Rectal smooth muscle tissue (tissue), 1 donor: ENCODE measurements around the gene CDH13.

Source experiments
- H3K27ac ChIP-seq: one replicate; pipeline ENCODE4 v1.7.0; 2013; ENCODE audit warnings: low read depth, low read length, inconsistent platforms
- H3K27me3 ChIP-seq: one replicate; pipeline ENCODE4 v1.7.0; 2013; ENCODE audit warnings: low read length; ENCODE audit not compliant: control insufficient read depth, insufficient read depth
- H3K36me3 ChIP-seq: one replicate; pipeline ENCODE4 v1.7.0; 2013; ENCODE audit warnings: low read length; ENCODE audit not compliant: control insufficient read depth, insufficient read depth
- H3K4me1 ChIP-seq: one replicate; pipeline ENCODE4 v1.7.0; 2013; ENCODE audit warnings: low read length; ENCODE audit not compliant: control insufficient read depth, insufficient read depth
- H3K4me3 ChIP-seq: one replicate; pipeline ENCODE4 v1.7.0; 2013; ENCODE audit warnings: low read length
- H3K9ac ChIP-seq: one replicate; pipeline ENCODE4 v1.7.0; 2013; ENCODE audit warnings: low read length

Gene CDH13

GRCh38 chr16:83279251-83279650 lies 652.5 kb downstream of the CDH13 start:
- no peak overlapping the region for H3K27ac ChIP-seq
- no peaks in the 10 kb centered on the region for H3K27me3 ChIP-seq
- H3K4me1 ChIP-seq: no peaks in the 10 kb centered on the region
- no peak overlapping the region for H3K4me3 ChIP-seq
- H3K9ac ChIP-seq: no peak overlapping the region
- H3K36me3 ChIP-seq: no peaks in the 10 kb centered on the region

GRCh38 chr16:83285921-83286320 lies 659.2 kb downstream of the CDH13 start:
- no peaks in the 10 kb centered on the region for H3K4me1 ChIP-seq
- H3K9ac ChIP-seq: no peak overlapping the region
- H3K36me3 ChIP-seq: no peaks in the 10 kb centered on the region
- no peak overlapping the region for H3K4me3 ChIP-seq
- no peak overlapping the region for H3K27ac ChIP-seq
- no peaks in the 10 kb centered on the region for H3K27me3 ChIP-seq

GRCh38 chr16:83296505-83296904 lies 669.7 kb downstream of the CDH13 start:
- no peaks in the 10 kb centered on the region for H3K36me3 ChIP-seq
- H3K4me3 ChIP-seq: no peak overlapping the region
- no peak overlapping the region for H3K9ac ChIP-seq
- no peaks in the 10 kb centered on the region for H3K27me3 ChIP-seq
- H3K27ac ChIP-seq: no peak overlapping the region
- peaks cover 2% of the 10 kb centered on the region for H3K4me1 ChIP-seq

GRCh38 chr16:83298541-83298940 lies 671.8 kb downstream of the CDH13 start:
- Histone ChIP-seq H3K4me3 (no peak overlapping the region), H3K4me1 (peaks cover 2% of the 10 kb centered on the region), H3K27me3 (no peaks in the 10 kb centered on the region), H3K36me3 (no peaks in the 10 kb centered on the region), H3K9ac (no peak overlapping the region), H3K27ac (no peak overlapping the region)

- Histone ChIP-seq H3K36me3 (no peaks in the 10 kb centered on the region), H3K27ac (no peak overlapping the region), H3K27me3 (no peaks in the 10 kb centered on the region), H3K9ac (no peak overlapping the region), H3K4me1 (peaks cover 2% of the 10 kb centered on the region), H3K4me3 (no peak overlapping the region)
Observed at GRCh38 chr16:83300326-83300725, 673.6 kb downstream of the CDH13 start.

GRCh38 chr16:83301971-83302370 lies 675.2 kb downstream of the CDH13 start:
- no peaks in the 10 kb centered on the region for H3K36me3 ChIP-seq
- H3K9ac ChIP-seq: no peak overlapping the region
- H3K4me3 ChIP-seq: no peak overlapping the region
- H3K27me3 ChIP-seq: no peaks in the 10 kb centered on the region
- H3K4me1 ChIP-seq: peaks cover 2% of the 10 kb centered on the region
- no peak overlapping the region for H3K27ac ChIP-seq

- no peaks in the 10 kb centered on the region for H3K27me3 ChIP-seq
- no peak overlapping the region for H3K4me3 ChIP-seq
- no peak overlapping the region for H3K27ac ChIP-seq
- no peak overlapping the region for H3K9ac ChIP-seq
- no peaks in the 10 kb centered on the region for H3K36me3 ChIP-seq
- peaks cover 2% of the 10 kb centered on the region for H3K4me1 ChIP-seq
Observed at GRCh38 chr16:83302853-83303252, 676.1 kb downstream of the CDH13 start.

GRCh38 chr16:83305092-83305491 lies 678.3 kb downstream of the CDH13 start:
- no peak overlapping the region for H3K4me3 ChIP-seq
- H3K9ac ChIP-seq: no peak overlapping the region
- H3K27ac ChIP-seq: no peak overlapping the region
- H3K36me3 ChIP-seq: no peaks in the 10 kb centered on the region
- H3K4me1 ChIP-seq: peaks cover 2% of the 10 kb centered on the region
- no peaks in the 10 kb centered on the region for H3K27me3 ChIP-seq

GRCh38 chr16:83306961-83307593 lies 680.3 kb downstream of the CDH13 start:
- H3K27me3 ChIP-seq: no peaks in the 10 kb centered on the region
- no peak overlapping the region for H3K27ac ChIP-seq
- no peak overlapping the region for H3K4me3 ChIP-seq
- H3K36me3 ChIP-seq: no peaks in the 10 kb centered on the region
- no peak overlapping the region for H3K9ac ChIP-seq
- H3K4me1 ChIP-seq: no peaks in the 10 kb centered on the region

- H3K9ac ChIP-seq: no peak overlapping the region
- H3K27me3 ChIP-seq: no peaks in the 10 kb centered on the region
- H3K36me3 ChIP-seq: no peaks in the 10 kb centered on the region
- H3K4me3 ChIP-seq: no peak overlapping the region
- no peaks in the 10 kb centered on the region for H3K4me1 ChIP-seq
- H3K27ac ChIP-seq: no peak overlapping the region
Observed at GRCh38 chr16:83307594-83307992, 680.8 kb downstream of the CDH13 start.

- no peaks in the 10 kb centered on the region for H3K27me3 ChIP-seq
- H3K27ac ChIP-seq: no peak overlapping the region
- no peaks in the 10 kb centered on the region for H3K36me3 ChIP-seq
- no peaks in the 10 kb centered on the region for H3K4me1 ChIP-seq
- H3K4me3 ChIP-seq: no peak overlapping the region
- no peak overlapping the region for H3K9ac ChIP-seq
Observed at GRCh38 chr16:83308414-83308813, 681.6 kb downstream of the CDH13 start.

GRCh38 chr16:83310816-83311215 lies 684.0 kb downstream of the CDH13 start:
- no peaks in the 10 kb centered on the region for H3K4me1 ChIP-seq
- no peak overlapping the region for H3K4me3 ChIP-seq
- H3K27ac ChIP-seq: no peak overlapping the region
- no peak overlapping the region for H3K9ac ChIP-seq
- H3K27me3 ChIP-seq: no peaks in the 10 kb centered on the region
- H3K36me3 ChIP-seq: no peaks in the 10 kb centered on the region

GRCh38 chr16:83312015-83312717 lies 685.4 kb downstream of the CDH13 start:
- no peak overlapping the region for H3K27ac ChIP-seq
- no peaks in the 10 kb centered on the region for H3K4me1 ChIP-seq
- H3K27me3 ChIP-seq: no peaks in the 10 kb centered on the region
- no peak overlapping the region for H3K9ac ChIP-seq
- no peaks in the 10 kb centered on the region for H3K36me3 ChIP-seq
- H3K4me3 ChIP-seq: no peak overlapping the region
